ENCODE results near the gene RNF215.

GRCh38 chr22:30436196-30436595 lies 49.0 kb upstream of the RNF215 start:
- no peak for TF ChIP-seq CTCF (IDR thresholded peaks at IDR 0.05)
- no peak for TF ChIP-seq POLR2A (IDR thresholded peaks at IDR 0.05)
